Measurements from ENCODE around the gene FRMD5. TPM values are rescaled to one million over a fixed set of nuclear protein-coding genes. Genes with fewer than 3 reads are reported as not detected.

The FRMD5 gene
- total RNA-seq, 1 experiment from 2014 or later: 6.5 TPM

GRCh38 chr15:43903864-43904290 lies 291.2 kb downstream of the FRMD5 start:
- no peaks in the 10 kb centered on the region for H3K9me2 ChIP-seq (ENCODE audit: insufficient read depth)
- H3K4me1 ChIP-seq (replicated peaks; ENCODE audit: insufficient read depth): no peaks in the 10 kb centered on the region
- no TSS peak for BruUV-seq (replicated peaks)
- peak; percentile 51 to 54 for DNase-seq
- H3K27me3 ChIP-seq (ENCODE audit: insufficient read depth, low read depth): no peaks in the 10 kb centered on the region
- intact Hi-C loops (cut with micrococcal nuclease; ENCODE audit: unreplicated experiment): loop anchor here (1.0 to 5.0 kb wide), 4 partner anchors 162 to 597 kb away; no protein-coding TSS in a partner anchor
- no peak overlapping the region for H2AFZ ChIP-seq
- POLR2A ChIA-PET (ENCODE audit: unreplicated experiment): no interaction called here
- no peak overlapping the region for H3K4me2 ChIP-seq
- H3K79me2 ChIP-seq (ENCODE audit: low read depth): no peaks in the 10 kb centered on the region
- H3F3A ChIP-seq (ENCODE audit: insufficient read depth, low read depth): no peaks in the 10 kb centered on the region
- H3K27ac ChIP-seq: no peak overlapping the region
- H3K4me3 ChIP-seq: no peak overlapping the region
- H4K20me1 ChIP-seq (ENCODE audit: insufficient read depth): no peaks in the 10 kb centered on the region
- CTCF ChIA-PET: interaction anchor here (0.6 to 2.0 kb wide), 3 partner anchors 162 to 634 kb away, joined by 3 to 13 read pairs (median 8); no protein-coding TSS in a partner anchor
- H3K36me3 ChIP-seq (ENCODE audit: low read depth): no peaks in the 10 kb centered on the region
- H3K9me3 ChIP-seq (ENCODE audit: insufficient read depth, low read depth): no peaks in the 10 kb centered on the region
- TF ChIP-seq EZH2 (IDR thresholded peaks at IDR 0.05; ENCODE audit: low read depth) (no peak), CTCF (conservative IDR thresholded peaks at IDR 0.05) (peak; percentile 91)

GRCh38 chr15:43901495-43901894 lies 293.6 kb downstream of the FRMD5 start:
- Histone ChIP-seq H3F3A (ENCODE audit: insufficient read depth, low read depth) (no peaks in the 10 kb centered on the region), H4K20me1 (ENCODE audit: insufficient read depth) (no peaks in the 10 kb centered on the region), H3K27me3 (ENCODE audit: insufficient read depth, low read depth) (no peaks in the 10 kb centered on the region), H3K4me1 (replicated peaks; ENCODE audit: insufficient read depth) (no peaks in the 10 kb centered on the region), H3K4me2 (no peak overlapping the region), H3K9me2 (ENCODE audit: insufficient read depth) (no peaks in the 10 kb centered on the region), H3K9me3 (ENCODE audit: insufficient read depth, low read depth) (no peaks in the 10 kb centered on the region), H3K4me3 (no peak overlapping the region), H3K27ac (no peak overlapping the region), H2AFZ (no peak overlapping the region), H3K79me2 (ENCODE audit: low read depth) (no peaks in the 10 kb centered on the region), H3K36me3 (ENCODE audit: low read depth) (no peaks in the 10 kb centered on the region)
- TF ChIP-seq EZH2 (IDR thresholded peaks at IDR 0.05; ENCODE audit: low read depth) (no peak), CTCF (conservative IDR thresholded peaks at IDR 0.05) (no peak)
- POLR2A ChIA-PET (ENCODE audit: unreplicated experiment): no interaction called here
- CTCF ChIA-PET: interaction anchor here (0.6 kb wide), 1 partner anchor 340 kb away, joined by 9 read pairs; no protein-coding TSS in a partner anchor
- no peak for DNase-seq
- BruUV-seq (replicated peaks): no TSS peak
- intact Hi-C loops (cut with micrococcal nuclease; ENCODE audit: unreplicated experiment): loop anchor here (5.0 kb wide), 1 partner anchor 226 kb away; no protein-coding TSS in a partner anchor

GRCh38 chr15:43900996-43901395 lies 294.1 kb downstream of the FRMD5 start:
- ChIA-PET CTCF (interaction anchor here (0.6 kb wide), 1 partner anchor 340 kb away, joined by 9 read pairs; no protein-coding TSS in a partner anchor), POLR2A (ENCODE audit: unreplicated experiment) (no interaction called here)
- intact Hi-C loops (cut with micrococcal nuclease; ENCODE audit: unreplicated experiment): loop anchor here (5.0 kb wide), 1 partner anchor 226 kb away; no protein-coding TSS in a partner anchor
- Histone ChIP-seq H3K79me2 (ENCODE audit: low read depth) (no peaks in the 10 kb centered on the region), H3K27me3 (ENCODE audit: insufficient read depth, low read depth) (no peaks in the 10 kb centered on the region), H3K9me3 (ENCODE audit: insufficient read depth, low read depth) (no peaks in the 10 kb centered on the region), H3F3A (ENCODE audit: insufficient read depth, low read depth) (no peaks in the 10 kb centered on the region), H4K20me1 (ENCODE audit: insufficient read depth) (no peaks in the 10 kb centered on the region), H3K9me2 (ENCODE audit: insufficient read depth) (no peaks in the 10 kb centered on the region), H3K4me1 (replicated peaks; ENCODE audit: insufficient read depth) (no peaks in the 10 kb centered on the region), H3K4me3 (no peak overlapping the region), H2AFZ (no peak overlapping the region), H3K4me2 (no peak overlapping the region), H3K27ac (no peak overlapping the region), H3K36me3 (ENCODE audit: low read depth) (no peaks in the 10 kb centered on the region)
- TF ChIP-seq EZH2 (IDR thresholded peaks at IDR 0.05; ENCODE audit: low read depth) (no peak), CTCF (conservative IDR thresholded peaks at IDR 0.05) (no peak)
- DNase-seq: no peak
- no TSS peak for BruUV-seq (replicated peaks)
